ENCODE data around the gene SYVN1. TPM values are rescaled to one million over a fixed set of nuclear protein-coding genes. Genes with fewer than 3 reads are reported as not detected.

The SYVN1 gene
- total and polyA plus RNA-seq, 8 donors = 37.2 to 74.5 (median 47.1) TPM

DNA sequence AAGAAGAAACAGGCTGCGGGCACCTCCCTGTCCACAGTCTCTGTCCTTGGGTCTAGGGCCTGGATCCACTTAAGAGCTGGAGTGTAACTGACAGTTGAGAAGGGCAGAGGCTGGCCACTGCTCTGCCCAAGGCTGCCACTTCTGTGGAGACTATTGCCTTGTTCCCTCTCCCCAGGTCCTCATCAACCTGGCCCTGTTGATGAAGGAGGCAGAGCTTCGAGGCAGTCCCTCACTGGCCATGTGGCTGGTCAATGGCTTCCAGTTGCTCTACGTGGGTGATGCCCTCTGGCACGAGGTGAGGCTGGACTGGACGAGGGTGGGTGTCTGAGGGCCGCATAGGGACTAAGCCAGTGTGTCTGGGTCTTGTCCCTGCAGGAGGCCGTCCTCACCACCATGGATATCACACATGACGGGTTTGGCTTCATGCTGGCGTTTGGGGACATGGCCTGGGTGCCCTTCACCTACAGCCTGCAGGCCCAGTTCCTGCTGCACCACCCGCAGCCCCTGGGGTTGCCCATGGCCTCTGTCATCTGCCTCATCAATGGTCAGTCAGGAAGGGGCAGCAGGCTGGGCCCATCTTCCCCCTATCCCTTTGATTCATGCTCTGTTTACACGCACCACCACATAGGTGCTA, 19.7 kb downstream of the SYVN1 start:
- H3K9me3 ChIP-seq = no peaks in the 10 kb centered on the region
- peaks cover 0 to 32% of the 10 kb centered on the region in 2 donors for H3K36me3 ChIP-seq
- peaks cover 25 to 65% of the 10 kb centered on the region in 2 donors for H3K4me1 ChIP-seq
- ATAC-seq (no peak), DNase-seq (no peak)
- no peak overlapping the region for H3K4me3 ChIP-seq
- H3K27ac ChIP-seq = no peak overlapping the region
- peaks cover 0 to 15% of the 10 kb centered on the region in 2 donors for H3K27me3 ChIP-seq
- TF ChIP-seq, protein P1, sequence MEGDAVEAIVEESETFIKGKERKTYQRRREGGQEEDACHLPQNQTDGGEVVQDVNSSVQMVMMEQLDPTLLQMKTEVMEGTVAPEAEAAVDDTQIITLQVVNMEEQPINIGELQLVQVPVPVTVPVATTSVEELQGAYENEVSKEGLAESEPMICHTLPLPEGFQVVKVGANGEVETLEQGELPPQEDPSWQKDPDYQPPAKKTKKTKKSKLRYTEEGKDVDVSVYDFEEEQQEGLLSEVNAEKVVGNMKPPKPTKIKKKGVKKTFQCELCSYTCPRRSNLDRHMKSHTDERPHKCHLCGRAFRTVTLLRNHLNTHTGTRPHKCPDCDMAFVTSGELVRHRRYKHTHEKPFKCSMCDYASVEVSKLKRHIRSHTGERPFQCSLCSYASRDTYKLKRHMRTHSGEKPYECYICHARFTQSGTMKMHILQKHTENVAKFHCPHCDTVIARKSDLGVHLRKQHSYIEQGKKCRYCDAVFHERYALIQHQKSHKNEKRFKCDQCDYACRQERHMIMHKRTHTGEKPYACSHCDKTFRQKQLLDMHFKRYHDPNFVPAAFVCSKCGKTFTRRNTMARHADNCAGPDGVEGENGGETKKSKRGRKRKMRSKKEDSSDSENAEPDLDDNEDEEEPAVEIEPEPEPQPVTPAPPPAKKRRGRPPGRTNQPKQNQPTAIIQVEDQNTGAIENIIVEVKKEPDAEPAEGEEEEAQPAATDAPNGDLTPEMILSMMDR (IDR thresholded peaks at IDR 0.05) = no peak
- intact Hi-C loops (cut with DNase I) = no loop called here

DNA sequence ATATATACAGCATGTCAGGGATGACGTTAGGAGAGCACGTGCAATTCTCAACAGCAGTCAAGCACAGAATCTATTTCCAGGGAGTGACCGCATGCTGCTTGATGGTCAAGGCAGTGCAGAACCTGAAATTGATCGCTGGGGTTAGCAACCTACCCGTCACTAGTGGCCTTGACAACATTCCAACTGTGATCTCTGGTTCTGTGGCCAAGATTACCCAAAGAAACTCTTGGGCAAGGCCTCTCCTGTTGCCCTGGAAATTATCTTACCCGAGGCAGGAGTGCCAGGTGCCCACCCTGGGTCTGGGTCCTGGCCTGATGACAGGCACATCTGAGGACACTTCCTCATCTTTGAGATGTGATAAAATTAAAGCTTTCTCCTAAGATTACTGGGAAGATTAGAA, 20.5 kb downstream of the SYVN1 start:
- Histone ChIP-seq H3K4me1 (peaks cover 25 to 61% of the 10 kb centered on the region in 2 donors), H3K36me3 (peaks cover 0 to 32% of the 10 kb centered on the region in 2 donors), H3K4me3 (no peak overlapping the region), H3K27ac (no peak overlapping the region), H3K27me3 (peaks cover 0 to 15% of the 10 kb centered on the region in 2 donors), H3K9me3 (no peaks in the 10 kb centered on the region)
- intact Hi-C loops (cut with DNase I) = no loop called here
- TF ChIP-seq, protein P1 (IDR thresholded peaks at IDR 0.05) = no peak
- DNase-seq (no peak), ATAC-seq (no peak)

DNA sequence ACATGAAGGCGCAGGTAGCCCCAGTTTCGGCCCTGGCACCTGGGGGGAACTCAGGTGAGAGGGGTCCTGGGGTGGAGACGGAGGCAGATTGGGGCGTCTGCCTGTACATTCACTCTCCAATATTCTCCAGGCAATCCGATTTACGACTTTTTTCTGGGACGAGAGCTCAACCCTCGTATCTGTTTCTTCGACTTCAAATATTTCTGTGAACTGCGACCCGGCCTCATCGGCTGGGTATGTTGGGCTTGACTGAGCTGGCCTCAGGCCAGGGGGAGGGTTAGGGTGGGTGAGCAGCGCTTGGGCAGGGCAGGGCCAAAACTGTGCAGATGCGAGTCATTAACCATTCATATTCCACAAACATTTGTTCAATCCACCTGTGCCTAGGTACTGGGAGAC, 21.0 kb downstream of the SYVN1 start:
- Histone ChIP-seq H3K9me3 (no peaks in the 10 kb centered on the region), H3K4me1 (peaks cover 25 to 59% of the 10 kb centered on the region in 2 donors), H3K27me3 (peaks cover 0 to 15% of the 10 kb centered on the region in 2 donors), H3K36me3 (peaks cover 0 to 32% of the 10 kb centered on the region in 2 donors), H3K4me3 (peak overlapping the region; percentile 44 to 54), H3K27ac (no peak overlapping the region)
- DNase-seq (no peak), ATAC-seq (no peak)
- intact Hi-C loops (cut with DNase I) = no loop called here
- TF ChIP-seq, protein P1 (IDR thresholded peaks at IDR 0.05) = no peak

DNA sequence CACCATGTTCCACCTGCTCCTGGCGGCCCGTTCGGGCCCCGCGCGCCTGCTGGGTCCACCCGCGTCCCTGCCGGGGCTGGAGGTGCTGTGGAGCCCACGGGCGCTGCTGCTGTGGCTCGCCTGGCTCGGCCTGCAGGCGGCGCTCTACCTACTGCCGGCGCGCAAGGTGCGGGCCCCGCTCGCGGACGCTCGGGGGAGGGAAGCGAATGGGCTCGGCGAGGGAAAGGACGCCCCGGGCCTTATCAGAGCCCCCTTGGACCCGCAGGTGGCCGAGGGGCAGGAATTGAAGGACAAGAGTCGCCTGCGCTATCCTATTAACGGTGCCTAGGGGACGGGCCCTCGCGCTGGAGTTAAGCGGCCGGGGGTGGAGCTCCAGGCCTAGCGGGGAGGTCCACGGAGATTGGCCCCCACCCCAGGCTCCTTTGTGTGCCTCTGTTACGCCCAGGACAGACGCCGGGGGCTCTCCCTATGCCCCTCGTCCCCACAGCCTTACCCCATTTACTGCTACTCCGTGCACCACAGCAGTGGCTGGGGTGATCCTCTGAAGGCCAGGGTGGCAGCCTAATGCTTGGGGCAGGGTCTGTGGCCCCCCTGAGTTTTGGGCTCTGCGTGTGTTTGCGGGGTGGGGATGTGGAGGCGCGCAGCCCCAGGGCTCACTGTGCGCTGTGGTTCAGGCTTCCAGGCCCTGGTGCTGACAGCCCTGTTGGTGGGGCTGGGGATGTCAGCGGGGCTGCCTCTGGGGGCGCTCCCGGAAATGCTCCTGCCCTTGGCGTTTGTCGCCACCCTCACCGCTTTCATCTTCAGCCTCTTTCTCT, 21.6 kb downstream of the SYVN1 start:
- intact Hi-C loops (cut with DNase I) = no loop called here
- no peaks in the 10 kb centered on the region for H3K9me3 ChIP-seq
- peak overlapping the region; percentile 44 to 54 for H3K4me3 ChIP-seq
- peak in 1 of 4 donors; percentile 92 for DNase-seq
- peaks cover 25 to 53% of the 10 kb centered on the region in 2 donors for H3K4me1 ChIP-seq
- H3K27ac ChIP-seq = peak overlapping the region in 1 of 2 donors; percentile 24
- peaks cover 0 to 32% of the 10 kb centered on the region in 2 donors for H3K36me3 ChIP-seq
- peak; percentile 68 for ATAC-seq
- H3K27me3 ChIP-seq = peaks cover 0 to 15% of the 10 kb centered on the region in 2 donors
- TF ChIP-seq, protein P1 (IDR thresholded peaks at IDR 0.05) = peak; percentile 68 to 89
